Measurements from ENCODE around the gene B3GAT2. TPM values are rescaled to one million over a fixed set of nuclear protein-coding genes. Genes with fewer than 3 reads are reported as not detected.
A peak's percentile ranks its signal among the peaks of the same experiment; 100 is the strongest.

B3GAT2 gene
- total RNA-seq, 2 donors from 2014 or later, result not detected

GRCh38 chr6:70900047-70900446 is 56.8 kb downstream of the B3GAT2 start:
- no peaks in the 10 kb centered on the region for H3K27me3 ChIP-seq
- H3K36me3 ChIP-seq, result no peaks in the 10 kb centered on the region
- intact Hi-C loops (cut with DNase I), result no loop called here
- H3K27ac ChIP-seq, result no peak overlapping the region
- TF ChIP-seq, protein P1, sequence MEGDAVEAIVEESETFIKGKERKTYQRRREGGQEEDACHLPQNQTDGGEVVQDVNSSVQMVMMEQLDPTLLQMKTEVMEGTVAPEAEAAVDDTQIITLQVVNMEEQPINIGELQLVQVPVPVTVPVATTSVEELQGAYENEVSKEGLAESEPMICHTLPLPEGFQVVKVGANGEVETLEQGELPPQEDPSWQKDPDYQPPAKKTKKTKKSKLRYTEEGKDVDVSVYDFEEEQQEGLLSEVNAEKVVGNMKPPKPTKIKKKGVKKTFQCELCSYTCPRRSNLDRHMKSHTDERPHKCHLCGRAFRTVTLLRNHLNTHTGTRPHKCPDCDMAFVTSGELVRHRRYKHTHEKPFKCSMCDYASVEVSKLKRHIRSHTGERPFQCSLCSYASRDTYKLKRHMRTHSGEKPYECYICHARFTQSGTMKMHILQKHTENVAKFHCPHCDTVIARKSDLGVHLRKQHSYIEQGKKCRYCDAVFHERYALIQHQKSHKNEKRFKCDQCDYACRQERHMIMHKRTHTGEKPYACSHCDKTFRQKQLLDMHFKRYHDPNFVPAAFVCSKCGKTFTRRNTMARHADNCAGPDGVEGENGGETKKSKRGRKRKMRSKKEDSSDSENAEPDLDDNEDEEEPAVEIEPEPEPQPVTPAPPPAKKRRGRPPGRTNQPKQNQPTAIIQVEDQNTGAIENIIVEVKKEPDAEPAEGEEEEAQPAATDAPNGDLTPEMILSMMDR (IDR thresholded peaks at IDR 0.05), result no peak
- no peak overlapping the region for H3K4me3 ChIP-seq
- H3K9me3 ChIP-seq, result no peaks in the 10 kb centered on the region
- no peak for DNase-seq
- no peak overlapping the region for H3K9ac ChIP-seq (ENCODE audit: low read depth in 2 of 2, low read length in 2 of 2)
- H3K4me1 ChIP-seq, result no peaks in the 10 kb centered on the region

- Histone ChIP-seq H3K4me1 (no peaks in the 10 kb centered on the region), H3K4me3 (no peak overlapping the region), H3K9ac (ENCODE audit: low read depth in 2 of 2, low read length in 2 of 2) (no peak overlapping the region), H3K9me3 (no peaks in the 10 kb centered on the region), H3K36me3 (no peaks in the 10 kb centered on the region), H3K27me3 (no peaks in the 10 kb centered on the region), H3K27ac (no peak overlapping the region)
- no peak for DNase-seq
- TF ChIP-seq, protein P1 (IDR thresholded peaks at IDR 0.05), result no peak
- intact Hi-C loops (cut with DNase I), result no loop called here
Observed at GRCh38 chr6:70894001-70894400, 62.9 kb downstream of the B3GAT2 start.

DNA sequence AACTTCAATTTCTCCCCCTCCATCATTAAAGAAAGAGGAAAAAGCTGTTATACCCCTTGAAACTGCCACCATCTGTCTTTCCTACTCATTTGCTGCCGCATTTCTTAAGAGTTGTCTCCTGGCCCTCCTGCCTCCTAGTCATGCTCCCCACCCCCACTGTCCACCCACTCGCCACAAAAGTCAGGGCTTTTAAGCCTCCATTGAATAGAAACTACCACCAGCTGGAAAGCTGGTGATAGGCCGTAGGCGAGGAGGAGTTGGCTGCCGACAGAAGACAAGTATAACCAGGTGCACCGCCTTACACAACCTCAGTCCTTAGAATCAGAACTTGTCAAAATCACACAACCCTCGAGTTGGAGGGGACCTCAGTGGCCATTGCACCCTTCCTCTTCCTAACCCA is 67.6 kb downstream of the B3GAT2 start:
- no peak overlapping the region for H3K4me3 ChIP-seq
- intact Hi-C loops (cut with DNase I), result loop anchor here (10.0 kb wide), 2 partner anchors 364 to 664 kb away; no protein-coding TSS in a partner anchor
- H3K4me1 ChIP-seq, result no peaks in the 10 kb centered on the region
- H3K9me3 ChIP-seq, result no peaks in the 10 kb centered on the region
- TF ChIP-seq, protein P1 (IDR thresholded peaks at IDR 0.05), result no peak
- H3K27me3 ChIP-seq, result no peaks in the 10 kb centered on the region
- H3K27ac ChIP-seq, result no peak overlapping the region
- no peak for DNase-seq
- H3K9ac ChIP-seq (ENCODE audit: low read depth in 2 of 2, low read length in 2 of 2), result no peak overlapping the region
- H3K36me3 ChIP-seq, result no peaks in the 10 kb centered on the region

DNA sequence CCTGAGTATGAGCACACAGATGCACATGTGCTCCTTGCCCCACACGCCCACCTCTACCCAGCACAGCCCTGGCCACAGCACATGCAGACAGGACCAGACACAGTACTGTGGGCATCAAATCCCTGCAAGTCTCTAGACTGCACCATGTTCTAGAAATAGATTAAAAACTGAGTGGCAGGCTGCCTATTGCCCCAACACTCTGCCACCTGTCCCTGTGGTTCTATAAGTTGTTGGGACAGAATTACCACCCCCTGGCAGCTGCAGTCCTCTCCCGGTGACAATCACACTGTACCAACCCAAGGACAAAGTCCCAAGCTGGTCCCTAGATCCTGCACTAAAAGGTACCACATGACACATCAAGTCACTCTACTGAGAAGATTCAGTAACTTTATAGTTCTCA is 70.2 kb downstream of the B3GAT2 start:
- intact Hi-C loops (cut with DNase I), result loop anchor here (10.0 kb wide), 2 partner anchors 362 to 662 kb away; no protein-coding TSS in a partner anchor
- H3K4me1 ChIP-seq, result no peaks in the 10 kb centered on the region
- no peak overlapping the region for H3K9ac ChIP-seq (ENCODE audit: low read depth in 2 of 2, low read length in 2 of 2)
- H3K4me3 ChIP-seq, result no peak overlapping the region
- no peak overlapping the region for H3K27ac ChIP-seq
- no peaks in the 10 kb centered on the region for H3K36me3 ChIP-seq
- H3K27me3 ChIP-seq, result no peaks in the 10 kb centered on the region
- no peaks in the 10 kb centered on the region for H3K9me3 ChIP-seq
- TF ChIP-seq, protein P1 (IDR thresholded peaks at IDR 0.05), result no peak
- peak; percentile 22 for DNase-seq

DNA sequence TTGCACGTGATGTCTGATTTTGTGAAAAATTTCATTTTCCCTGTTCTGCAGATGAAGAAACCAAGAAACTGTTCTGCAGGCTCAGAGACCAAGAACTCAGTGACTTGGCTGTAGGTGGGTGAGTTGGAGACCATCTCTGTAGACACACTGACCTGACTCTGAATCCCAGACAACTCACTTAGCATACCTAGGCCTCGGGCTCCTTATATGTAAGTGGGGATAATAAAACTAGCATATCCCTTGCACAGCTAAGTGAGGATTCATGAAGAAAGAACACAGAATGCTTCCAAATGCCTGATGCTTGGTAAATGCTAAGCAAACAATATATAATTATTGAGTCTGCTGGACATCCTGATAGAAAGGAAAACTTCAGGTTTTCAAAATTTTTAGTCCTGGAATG is 70.8 kb downstream of the B3GAT2 start:
- Histone ChIP-seq H3K36me3 (no peaks in the 10 kb centered on the region), H3K4me3 (no peak overlapping the region), H3K27ac (no peak overlapping the region), H3K4me1 (no peaks in the 10 kb centered on the region), H3K27me3 (no peaks in the 10 kb centered on the region), H3K9ac (ENCODE audit: low read depth in 2 of 2, low read length in 2 of 2) (no peak overlapping the region), H3K9me3 (no peaks in the 10 kb centered on the region)
- intact Hi-C loops (cut with DNase I), result loop anchor here (10.0 kb wide), 2 partner anchors 361 to 661 kb away; no protein-coding TSS in a partner anchor
- TF ChIP-seq, protein P1 (IDR thresholded peaks at IDR 0.05), result no peak
- no peak for DNase-seq
